ENCODE results near the gene SPINT3. TPM values are rescaled to one million over a fixed set of nuclear protein-coding genes. Genes with fewer than 3 reads are reported as not detected.
"Not testable (repeated sequence)": the region's sequence is repeated elsewhere in the genome, so short reads cannot be mapped to it uniquely, and the experiment has no call there.

The SPINT3 gene
- total RNA-seq, 1 experiment from 2014 or later: not detected

GRCh38 chr20:45507011-45507820, 8.2 kb downstream of the SPINT3 start:
- in situ Hi-C loops (cut with HindIII; ENCODE audit: low sequenced_read_pairs): no loop called here
- no peak for DNase-seq (ENCODE audit: low spot score)

DNA sequence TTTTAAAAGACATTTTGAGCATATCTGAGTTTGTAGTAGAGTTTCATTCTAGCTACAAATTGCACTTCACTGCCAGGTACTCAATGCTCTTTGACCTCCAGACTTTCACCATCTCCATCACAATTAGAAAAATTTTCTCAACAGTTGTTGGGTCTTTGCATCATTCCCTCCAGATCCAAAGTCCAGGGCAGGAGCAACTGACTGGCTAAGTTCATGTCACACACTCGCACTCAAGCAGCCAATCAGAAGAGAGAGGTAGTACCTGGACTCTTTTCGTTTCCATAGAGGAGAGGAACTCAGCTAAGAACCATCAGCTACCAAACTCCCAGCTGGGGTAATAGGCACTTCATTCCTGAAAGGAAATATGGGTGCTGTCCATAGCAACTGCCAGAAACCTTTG, 9.0 kb downstream of the SPINT3 start:
- in situ Hi-C loops (cut with HindIII; ENCODE audit: low sequenced_read_pairs): no loop called here
- DNase-seq (ENCODE audit: low spot score): no peak

DNA sequence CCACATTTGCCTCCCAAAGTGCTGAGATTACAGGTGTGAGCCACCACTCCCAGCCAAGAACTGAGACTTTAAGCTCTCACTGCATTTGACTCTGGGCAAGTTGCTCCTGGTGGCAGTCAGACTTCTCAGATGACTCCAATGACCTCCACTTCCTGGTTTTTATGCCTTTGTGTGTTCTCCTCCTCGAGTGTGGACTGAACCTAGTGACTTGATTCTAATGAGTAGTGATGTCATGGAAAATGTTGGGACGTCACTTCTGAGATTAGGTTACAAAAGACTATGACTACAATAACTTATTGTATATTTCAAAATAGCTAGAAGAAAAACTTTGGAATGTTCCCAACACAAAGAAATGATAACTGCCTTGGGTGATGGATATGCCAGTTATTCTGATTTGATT, 12.0 kb downstream of the SPINT3 start:
- no peak for DNase-seq (ENCODE audit: low spot score)
- in situ Hi-C loops (cut with HindIII; ENCODE audit: low sequenced_read_pairs): no loop called here

GRCh38 chr20:45502561-45502960, 12.9 kb downstream of the SPINT3 start:
- DNase-seq (ENCODE audit: low spot score): no peak
- in situ Hi-C loops (cut with HindIII; ENCODE audit: low sequenced_read_pairs): no loop called here

- in situ Hi-C loops (cut with HindIII; ENCODE audit: low sequenced_read_pairs): no loop called here
- no peak for DNase-seq (ENCODE audit: low spot score)
These were observed 13.8 kb downstream of the SPINT3 start for GRCh38 chr20:45501600-45501999.

GRCh38 chr20:45500022-45500421, 15.4 kb downstream of the SPINT3 start:
- in situ Hi-C loops (cut with HindIII; ENCODE audit: low sequenced_read_pairs): no loop called here

GRCh38 chr20:45497971-45498494, 17.4 kb downstream of the SPINT3 start:
- no peak for DNase-seq (ENCODE audit: low spot score)
- in situ Hi-C loops (cut with HindIII; ENCODE audit: low sequenced_read_pairs): loop anchor here (25.0 kb wide), 1 partner anchor 186 kb away; the partner anchor contains the start of genes MATN4 and RBPJL

More at GRCh38 chr20:45500022-45500421, 15.4 kb downstream of the SPINT3 start:
- no peak for DNase-seq (ENCODE audit: low spot score)

- no peak for DNase-seq (ENCODE audit: low spot score)
- in situ Hi-C loops (cut with HindIII; ENCODE audit: low sequenced_read_pairs): loop anchor here (25.0 kb wide), 1 partner anchor 184 kb away; the partner anchor contains the start of genes MATN4 and RBPJL
These were observed 19.3 kb downstream of the SPINT3 start for GRCh38 chr20:45496166-45496565.

DNA sequence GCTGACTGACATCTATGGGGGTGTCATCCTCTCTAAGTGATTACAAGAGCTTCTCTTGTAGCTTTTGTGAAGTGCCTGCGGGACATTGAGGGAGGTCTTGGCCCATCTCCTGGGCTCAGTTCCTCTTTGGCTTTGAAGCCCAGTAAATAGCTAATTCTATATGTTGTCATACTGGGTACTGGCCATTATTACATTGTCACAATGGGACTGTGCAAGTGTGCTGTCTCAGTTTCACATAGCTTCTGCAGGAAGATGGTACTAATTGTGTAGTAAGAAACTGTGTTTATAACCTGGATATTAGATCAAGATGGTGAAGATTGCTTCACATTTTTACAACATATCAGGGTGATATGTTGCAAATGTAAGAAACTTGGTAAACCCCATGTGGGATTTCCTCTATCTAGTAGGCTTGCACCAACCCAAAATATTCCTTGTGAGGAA, 19.9 kb downstream of the SPINT3 start:
- in situ Hi-C loops (cut with HindIII; ENCODE audit: low sequenced_read_pairs): loop anchor here (25.0 kb wide), 1 partner anchor 183 kb away; the partner anchor contains the start of genes MATN4 and RBPJL
- no peak for DNase-seq (ENCODE audit: low spot score)

GRCh38 chr20:45489083-45489531, 26.3 kb downstream of the SPINT3 start:
- no peak for DNase-seq (ENCODE audit: low spot score)
- in situ Hi-C loops (cut with HindIII; ENCODE audit: low sequenced_read_pairs): loop anchor here (25.0 kb wide), 1 partner anchor 177 kb away; the partner anchor contains the start of genes MATN4 and RBPJL

- no peak for DNase-seq (ENCODE audit: low spot score)
These were observed 28.2 kb downstream of the SPINT3 start for GRCh38 chr20:45487231-45487635.

GRCh38 chr20:45485388-45485787, 30.0 kb downstream of the SPINT3 start:
- DNase-seq (ENCODE audit: low spot score): no peak
- in situ Hi-C loops (cut with HindIII; ENCODE audit: low sequenced_read_pairs): loop anchor here (25.0 kb wide), 1 partner anchor 173 kb away; the partner anchor contains the start of genes MATN4 and RBPJL

More at GRCh38 chr20:45487231-45487635, 28.2 kb downstream of the SPINT3 start:
- in situ Hi-C loops (cut with HindIII; ENCODE audit: low sequenced_read_pairs): loop anchor here (25.0 kb wide), 1 partner anchor 175 kb away; the partner anchor contains the start of genes MATN4 and RBPJL

- in situ Hi-C loops (cut with HindIII; ENCODE audit: low sequenced_read_pairs): loop anchor here (25.0 kb wide), 1 partner anchor 172 kb away; the partner anchor contains the start of genes MATN4 and RBPJL
- no peak for DNase-seq (ENCODE audit: low spot score)
These were observed 30.7 kb downstream of the SPINT3 start for GRCh38 chr20:45484676-45485075.

DNA sequence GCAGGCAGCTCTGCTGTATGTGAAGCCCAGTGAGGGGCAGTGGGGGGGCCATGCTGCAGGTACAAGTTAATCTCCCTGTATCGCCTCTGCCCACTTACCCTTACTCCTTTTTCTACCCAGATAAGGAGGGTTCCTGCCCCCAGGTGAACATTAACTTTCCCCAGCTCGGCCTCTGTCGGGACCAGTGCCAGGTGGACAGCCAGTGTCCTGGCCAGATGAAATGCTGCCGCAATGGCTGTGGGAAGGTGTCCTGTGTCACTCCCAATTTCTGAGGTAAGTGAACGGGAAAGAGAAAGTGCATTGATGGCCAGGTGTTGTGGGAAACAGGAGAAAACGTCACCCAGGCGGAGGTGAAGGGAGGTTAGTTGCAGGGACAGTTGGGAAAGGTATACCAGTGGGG, 35.6 kb downstream of the SPINT3 start:
- DNase-seq (ENCODE audit: low spot score): no peak
- in situ Hi-C loops (cut with HindIII; ENCODE audit: low sequenced_read_pairs): loop anchor here (25.0 kb wide), 1 partner anchor 168 kb away; the partner anchor contains the start of genes MATN4 and RBPJL

GRCh38 chr20:45477530-45478148, 37.8 kb downstream of the SPINT3 start:
- DNase-seq (ENCODE audit: low spot score): not testable (repeated sequence)
- in situ Hi-C loops (cut with HindIII; ENCODE audit: low sequenced_read_pairs): loop anchor here (25.0 kb wide), 1 partner anchor 165 kb away; the partner anchor contains the start of genes MATN4 and RBPJL

DNA sequence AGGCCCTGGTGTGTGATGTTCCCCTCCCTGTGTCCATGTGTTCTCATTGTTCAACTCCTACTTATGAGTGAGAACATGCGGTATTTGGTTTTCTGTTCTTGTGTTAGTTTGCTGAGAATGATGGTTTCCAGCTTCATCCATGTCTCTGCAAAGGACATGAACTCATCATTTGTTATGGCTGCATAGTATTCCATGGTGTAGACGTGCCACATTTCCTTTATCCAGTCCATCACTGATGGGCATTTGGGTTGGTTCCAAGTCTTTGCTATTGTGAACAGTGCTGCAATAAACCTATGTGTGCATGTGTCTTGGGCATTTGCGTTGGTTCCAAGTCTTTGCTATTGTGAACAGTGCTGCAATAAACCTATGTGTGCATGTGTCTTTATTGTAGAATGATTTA, 43.1 kb downstream of the SPINT3 start:
- DNase-seq (ENCODE audit: low spot score); in situ Hi-C loops (cut with HindIII; ENCODE audit: low sequenced_read_pairs): not testable (repeated sequence)

DNA sequence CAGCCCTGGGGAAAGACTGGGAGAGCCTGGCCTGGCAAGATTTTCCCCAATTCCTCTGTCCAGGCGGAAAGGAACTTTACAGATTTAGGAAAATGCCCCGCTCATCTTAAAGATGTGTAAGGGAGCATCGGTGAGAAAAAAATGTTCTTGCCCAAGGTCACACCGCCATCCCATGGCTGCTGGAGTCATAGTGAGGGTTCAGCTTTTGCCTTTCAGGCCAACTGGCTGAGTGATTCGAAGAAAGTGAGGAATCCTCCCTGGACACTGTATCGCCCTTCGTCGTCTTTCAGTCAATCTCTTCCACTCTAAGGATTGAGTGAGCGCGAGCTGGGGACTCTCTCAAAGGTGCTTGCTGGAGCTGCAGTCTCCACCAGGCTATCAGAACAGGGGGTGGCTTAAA, 44.5 kb downstream of the SPINT3 start:
- DNase-seq (ENCODE audit: low spot score): peak; percentile 25
- in situ Hi-C loops (cut with HindIII; ENCODE audit: low sequenced_read_pairs): no loop called here

DNA sequence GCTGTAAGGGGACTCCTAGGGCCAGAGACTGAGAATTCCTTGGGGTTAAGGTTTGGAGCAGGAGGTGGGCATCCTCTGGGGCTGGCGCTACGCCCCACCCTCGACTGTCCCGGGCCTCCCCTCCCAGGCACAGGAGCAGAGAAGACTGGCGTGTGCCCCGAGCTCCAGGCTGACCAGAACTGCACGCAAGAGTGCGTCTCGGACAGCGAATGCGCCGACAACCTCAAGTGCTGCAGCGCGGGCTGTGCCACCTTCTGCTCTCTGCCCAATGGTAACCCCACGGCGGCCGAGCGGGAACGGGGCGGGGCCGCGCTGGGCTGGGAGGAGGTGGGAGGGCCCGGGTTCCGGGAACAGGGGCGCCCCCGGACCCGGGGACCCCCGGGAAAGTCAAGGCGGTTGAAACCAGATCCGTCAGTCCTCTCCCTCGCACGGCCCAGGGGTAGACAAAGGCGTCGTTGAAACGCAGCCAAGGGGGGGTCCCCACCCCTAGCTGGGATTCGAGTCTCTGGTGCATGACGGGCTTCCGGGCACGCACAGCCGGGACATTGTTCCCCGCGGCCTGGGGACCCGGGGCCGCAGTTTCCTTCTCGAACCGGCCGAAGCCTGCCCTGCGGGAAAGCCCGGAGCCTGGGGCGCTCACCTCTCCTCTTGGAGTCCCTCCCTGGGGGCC, 45.0 kb downstream of the SPINT3 start:
- peak; percentile 38 for DNase-seq (ENCODE audit: low spot score)
- in situ Hi-C loops (cut with HindIII; ENCODE audit: low sequenced_read_pairs): no loop called here
